ENCODE results near the gene LIN52. TPM values are rescaled to one million over a fixed set of nuclear protein-coding genes. Genes with fewer than 3 reads are reported as not detected.

LIN52 gene
- total and polyA plus RNA-seq, 2 of the 8 experiments (the other 6 are each of a cell fraction or from before 2014, with no cell fraction given) = 6.8 to 11.6 TPM

Small RNAs within 50 kb of the gene (small RNA-seq; reads per million reads assigned to genes)
- gene AC006349.1 (ENCODE audit: insufficient read depth) (not detected), gene RN7SL530P (ENCODE audit: insufficient read depth) (not detected)

Other genes with a start within 250 kb of the LIN52 start
- gene PTGR2, start 233.1 kb upstream of the LIN52 start, total RNA-seq (2021; fragmentation: NEBNext Ultra II Directional; extraction: Animal tissue kit (Norgen Biotek cat#: 25700)) = 14.0 and 17.5 TPM in 2 replicates
- 3.1 and 6.0 TPM in 2 replicates for gene PTGR2, start 233.1 kb upstream of the LIN52 start, polyA plus RNA-seq (2011; rRNA removed)
- gene ZNF410, start 198.1 kb upstream of the LIN52 start, total RNA-seq (2021; fragmentation: NEBNext Ultra II Directional; extraction: Animal tissue kit (Norgen Biotek cat#: 25700)) = 18.9 and 19.1 TPM in 2 replicates
- 6.3 and 11.2 TPM in 2 replicates for gene ZNF410, start 198.1 kb upstream of the LIN52 start, polyA plus RNA-seq (2011; rRNA removed)
- 0.21 and 0.32 TPM in 2 replicates for gene FAM161B, start 134.9 kb upstream of the LIN52 start, total RNA-seq (2021; fragmentation: NEBNext Ultra II Directional; extraction: Animal tissue kit (Norgen Biotek cat#: 25700))
- gene FAM161B, start 134.9 kb upstream of the LIN52 start, polyA plus RNA-seq (2011; rRNA removed) = 0.09 and 0.14 TPM in 2 replicates
- 8.8 and 9.5 TPM in 2 replicates for gene COQ6, start 134.7 kb upstream of the LIN52 start, total RNA-seq (2021; fragmentation: NEBNext Ultra II Directional; extraction: Animal tissue kit (Norgen Biotek cat#: 25700))
- 13.1 and 15.5 TPM in 2 replicates for gene COQ6, start 134.7 kb upstream of the LIN52 start, polyA plus RNA-seq (2011; rRNA removed)
- gene ENTPD5, start 65.7 kb upstream of the LIN52 start, total RNA-seq (2021; fragmentation: NEBNext Ultra II Directional; extraction: Animal tissue kit (Norgen Biotek cat#: 25700)) = 4.8 and 6.5 TPM in 2 replicates
- 3.5 and 5.0 TPM in 2 replicates for gene ENTPD5, start 65.7 kb upstream of the LIN52 start, polyA plus RNA-seq (2011; rRNA removed)
- 0.42 and 0.60 TPM in 2 replicates for gene BBOF1, start 65.6 kb upstream of the LIN52 start, total RNA-seq (2021; fragmentation: NEBNext Ultra II Directional; extraction: Animal tissue kit (Norgen Biotek cat#: 25700))
- gene BBOF1, start 65.6 kb upstream of the LIN52 start, polyA plus RNA-seq (2011; rRNA removed) = 0.13 and 0.26 TPM in 2 replicates
- gene ALDH6A1, start 503 bp upstream of the LIN52 start, total RNA-seq (2021; fragmentation: NEBNext Ultra II Directional; extraction: Animal tissue kit (Norgen Biotek cat#: 25700)) = 28.0 and 28.7 TPM in 2 replicates
- gene ALDH6A1, start 503 bp upstream of the LIN52 start, polyA plus RNA-seq (2011; rRNA removed) = 10.5 and 12.1 TPM in 2 replicates
- gene VSX2, start 154.5 kb downstream of the LIN52 start, total RNA-seq (2021; fragmentation: NEBNext Ultra II Directional; extraction: Animal tissue kit (Norgen Biotek cat#: 25700)) = 0.22 and 0.27 TPM in 2 replicates
- gene VSX2, start 154.5 kb downstream of the LIN52 start, polyA plus RNA-seq (2011; rRNA removed) = 0.08 and 0.24 TPM in 2 replicates
- gene ABCD4, start 218.0 kb downstream of the LIN52 start, total RNA-seq (2021; fragmentation: NEBNext Ultra II Directional; extraction: Animal tissue kit (Norgen Biotek cat#: 25700)) = 84.8 and 97.7 TPM in 2 replicates
- gene ABCD4, start 218.0 kb downstream of the LIN52 start, polyA plus RNA-seq (2011; rRNA removed) = 47.9 and 99.4 TPM in 2 replicates

Measured in H1 (cell line).